ENCODE results near the gene SPAG9.

SPAG9 gene

DNA sequence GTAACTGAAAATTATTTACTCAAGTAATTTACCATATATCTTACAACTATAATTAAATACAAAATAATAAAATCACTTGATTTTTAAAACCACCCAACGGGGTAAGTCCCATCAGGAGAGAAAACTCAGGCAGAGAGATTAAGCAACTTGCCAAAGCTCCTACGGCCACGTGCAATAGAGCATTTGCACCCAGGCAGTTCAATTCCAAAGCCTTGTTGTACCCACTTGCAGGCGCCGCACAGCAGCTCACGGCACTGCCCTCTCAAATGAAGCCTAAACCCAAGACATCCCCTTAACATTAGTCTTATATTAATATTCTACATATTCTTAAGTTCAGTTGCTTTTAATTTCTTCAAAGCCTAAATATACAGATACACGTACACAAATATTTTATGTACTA is 75.7 kb downstream of the SPAG9 start:
- DNase-seq (ENCODE audit: low read depth in 3 of 3, low spot score in 1 of 3): no peak

DNA sequence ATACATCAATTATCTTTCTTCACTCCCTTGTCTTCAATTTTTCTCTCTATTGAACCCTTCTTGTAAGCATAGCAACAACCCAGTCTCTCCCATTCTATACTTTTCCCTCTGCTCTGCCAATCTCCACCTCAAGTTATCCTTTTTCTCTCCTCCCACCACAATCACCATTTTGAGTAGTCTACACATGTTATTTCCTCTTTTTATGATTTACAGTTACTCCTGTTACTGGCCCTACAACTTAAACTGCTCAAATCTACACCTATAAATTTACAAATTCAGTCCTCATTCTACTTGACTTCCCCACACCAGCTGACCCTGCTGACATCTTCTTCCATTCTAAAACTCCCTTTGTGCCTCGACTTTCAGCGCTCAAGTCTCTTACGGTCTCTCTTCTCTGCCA is 84.6 kb downstream of the SPAG9 start:
- DNase-seq (ENCODE audit: low read depth in 3 of 3, low spot score in 1 of 3): no peak

- no peak for DNase-seq (ENCODE audit: low read depth in 3 of 3, low spot score in 1 of 3)
These were observed 85.2 kb downstream of the SPAG9 start for GRCh38 chr17:51035431-51035830.

DNA sequence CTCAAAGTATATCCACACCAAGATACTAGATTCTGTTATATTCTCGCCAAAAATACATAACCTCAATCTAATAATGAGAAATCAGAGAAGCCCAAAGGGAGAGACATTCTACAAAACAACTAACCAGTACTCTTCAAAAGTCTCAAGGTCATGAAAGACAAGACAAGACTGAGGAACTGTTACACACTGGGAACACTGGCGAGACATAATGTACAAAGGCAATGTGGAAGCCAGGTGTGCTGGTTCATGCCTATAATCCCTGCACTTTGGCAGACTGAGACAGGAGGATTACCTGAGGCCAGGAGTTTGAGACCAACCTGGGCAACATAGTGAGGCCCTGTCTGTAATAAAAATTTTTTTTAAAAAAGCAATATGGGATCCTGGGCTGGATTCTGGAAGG is 85.9 kb downstream of the SPAG9 start:
- no peak for DNase-seq (ENCODE audit: low read depth in 3 of 3, low spot score in 1 of 3)

DNA sequence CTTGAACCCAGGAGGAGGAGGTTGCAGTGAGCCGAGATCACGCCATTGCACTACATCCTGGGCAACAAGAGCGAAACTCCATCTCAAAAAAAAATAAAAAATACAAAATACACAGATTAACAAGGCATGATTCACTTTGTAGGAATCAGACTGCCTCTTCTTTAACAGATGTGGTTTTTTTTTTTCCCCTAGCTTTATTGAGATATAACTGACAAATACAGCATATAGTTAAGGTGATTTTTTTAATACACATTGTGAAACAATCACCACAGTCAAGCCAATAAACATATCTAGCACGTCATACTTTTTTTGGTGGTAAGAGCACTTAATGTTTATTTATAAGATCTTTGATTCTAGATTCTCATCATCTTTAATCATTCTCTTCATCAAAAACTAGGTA is 87.8 kb downstream of the SPAG9 start:
- DNase-seq (ENCODE audit: low read depth in 3 of 3, low spot score in 1 of 3): no peak

DNA sequence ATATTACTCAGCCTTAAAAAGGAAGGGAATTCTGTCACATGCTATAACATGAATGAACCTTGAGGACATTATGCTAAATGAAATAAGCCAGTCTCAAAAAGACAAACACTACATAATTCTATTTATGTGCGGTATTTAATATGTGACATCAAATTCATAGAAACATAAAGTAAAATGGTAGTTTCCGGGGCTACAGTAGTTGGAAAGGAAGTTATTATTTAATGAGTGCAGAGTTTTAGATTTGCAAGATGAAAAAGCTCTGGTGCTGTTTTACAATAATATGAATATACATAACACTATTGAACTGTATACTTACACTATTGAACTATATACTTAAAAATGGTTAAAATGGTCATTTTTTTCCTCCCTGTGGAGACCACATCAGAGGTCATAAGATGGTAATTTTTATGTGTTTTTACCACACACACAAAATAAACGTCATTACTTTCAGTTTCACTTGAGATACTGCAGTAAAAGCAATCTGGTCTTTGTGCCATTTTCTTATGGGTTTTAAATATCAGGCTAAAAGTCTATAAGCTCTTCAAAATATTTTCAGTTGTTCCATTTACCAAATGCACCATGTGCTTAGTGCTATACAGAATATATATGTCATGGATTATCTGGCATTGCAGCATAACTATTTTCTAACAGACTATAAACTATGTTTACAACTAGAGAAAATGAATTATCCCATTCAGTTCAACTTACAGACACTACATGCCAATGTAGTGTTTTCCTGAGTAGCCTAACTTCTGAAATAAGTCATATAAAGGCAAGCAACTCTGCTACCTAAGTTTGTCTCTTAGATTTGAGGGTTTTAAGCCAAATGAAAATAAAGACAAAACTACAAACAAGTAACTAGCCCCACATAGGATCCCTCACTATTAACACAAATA is 90.9 kb downstream of the SPAG9 start:
- no peak for DNase-seq (ENCODE audit: low read depth in 3 of 3, low spot score in 1 of 3)

DNA sequence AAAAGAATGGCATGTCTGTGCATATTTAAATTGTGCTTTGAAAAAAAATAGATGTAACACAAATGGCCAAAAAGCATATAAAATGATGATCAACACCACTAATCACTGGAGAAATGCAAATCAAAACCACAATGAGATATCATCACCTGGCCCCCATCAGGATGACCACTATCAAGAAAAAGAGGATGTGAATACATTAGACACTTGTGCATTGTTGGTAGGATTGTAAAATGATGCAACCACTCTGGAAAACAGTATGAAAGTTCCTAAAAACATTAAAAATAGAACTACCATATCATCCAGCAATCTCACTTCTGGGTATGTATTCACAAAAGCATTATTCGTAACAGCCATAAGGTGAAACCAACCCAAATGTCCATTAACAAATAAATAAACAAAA is 91.5 kb downstream of the SPAG9 start:
- DNase-seq (ENCODE audit: low read depth in 3 of 3, low spot score in 1 of 3): no peak

GRCh38 chr17:51028176-51028863 is 92.3 kb downstream of the SPAG9 start:
- no peak for DNase-seq (ENCODE audit: low read depth in 3 of 3, low spot score in 1 of 3)

GRCh38 chr17:51018541-51018940 is 102.1 kb downstream of the SPAG9 start:
- no peak for DNase-seq (ENCODE audit: low read depth in 3 of 3, low spot score in 1 of 3)

- no peak for DNase-seq (ENCODE audit: low read depth in 3 of 3, low spot score in 1 of 3)
These were observed 103.4 kb downstream of the SPAG9 start for GRCh38 chr17:51017270-51017669.

DNA sequence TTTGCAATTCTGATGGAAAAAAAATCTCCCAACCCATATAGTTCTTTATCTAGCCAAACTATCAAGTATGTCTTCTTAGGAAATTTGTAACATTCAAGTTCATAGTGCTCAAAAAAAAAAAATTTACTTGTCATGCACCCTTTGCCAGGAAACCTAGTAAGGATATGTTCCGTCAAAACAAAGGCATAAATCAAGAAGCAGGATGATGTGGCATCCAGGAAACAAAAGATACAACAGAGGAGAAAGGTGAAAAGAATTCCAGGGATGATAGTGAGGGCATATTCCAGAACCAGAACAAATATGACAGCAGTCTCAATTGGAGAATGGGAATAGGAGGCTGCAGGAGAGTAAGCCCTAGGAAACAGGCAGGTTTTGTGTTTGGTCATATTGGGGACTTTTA is 104.6 kb downstream of the SPAG9 start:
- no peak for DNase-seq (ENCODE audit: low read depth in 3 of 3, low spot score in 1 of 3)

GRCh38 chr17:51015145-51015558 is 105.5 kb downstream of the SPAG9 start:
- DNase-seq (ENCODE audit: low read depth in 3 of 3, low spot score in 1 of 3): no peak

- no peak for DNase-seq (ENCODE audit: low read depth in 3 of 3, low spot score in 1 of 3)
These were observed 106.5 kb downstream of the SPAG9 start for GRCh38 chr17:51014129-51014528.

DNA sequence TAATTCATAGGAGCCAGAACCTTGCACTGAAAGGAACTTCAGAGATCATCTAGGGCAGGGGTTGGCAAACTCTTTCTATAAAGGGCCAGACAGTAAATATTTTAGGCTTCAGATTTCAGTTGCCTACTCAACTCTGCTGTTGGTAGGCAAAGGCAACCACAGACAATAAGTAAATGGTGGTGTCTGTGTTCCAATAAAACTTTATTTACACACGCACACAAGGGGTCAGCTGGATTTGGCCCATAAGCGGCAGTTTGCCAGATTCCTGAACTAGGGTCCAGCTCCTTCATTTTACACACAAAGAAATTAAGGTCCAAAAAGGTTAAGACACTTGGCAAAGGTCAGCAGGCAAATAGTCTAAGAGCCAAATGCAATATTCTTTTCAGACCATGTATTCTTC is 107.3 kb downstream of the SPAG9 start:
- no peak for DNase-seq (ENCODE audit: low read depth in 3 of 3, low spot score in 1 of 3)

DNA sequence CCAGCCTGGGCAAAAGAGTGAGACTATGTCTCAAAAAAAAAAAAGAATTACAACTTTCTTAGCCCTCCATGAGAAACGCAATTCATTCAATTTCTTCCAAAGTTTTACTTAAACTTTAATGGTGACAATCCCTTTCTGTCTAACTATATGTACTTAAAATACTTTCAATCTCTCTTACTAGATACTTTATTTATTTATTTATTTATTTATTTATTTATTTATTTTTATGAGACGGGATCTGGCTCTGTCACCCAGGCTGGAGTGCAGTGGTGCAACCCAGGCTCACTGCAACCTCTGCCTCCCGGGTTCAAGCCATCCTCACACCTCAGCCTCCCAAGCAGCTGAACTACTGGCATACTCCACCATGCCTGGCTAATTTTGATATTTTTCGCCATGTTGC is 108.1 kb downstream of the SPAG9 start:
- no peak for DNase-seq (ENCODE audit: low read depth in 3 of 3, low spot score in 1 of 3)

DNA sequence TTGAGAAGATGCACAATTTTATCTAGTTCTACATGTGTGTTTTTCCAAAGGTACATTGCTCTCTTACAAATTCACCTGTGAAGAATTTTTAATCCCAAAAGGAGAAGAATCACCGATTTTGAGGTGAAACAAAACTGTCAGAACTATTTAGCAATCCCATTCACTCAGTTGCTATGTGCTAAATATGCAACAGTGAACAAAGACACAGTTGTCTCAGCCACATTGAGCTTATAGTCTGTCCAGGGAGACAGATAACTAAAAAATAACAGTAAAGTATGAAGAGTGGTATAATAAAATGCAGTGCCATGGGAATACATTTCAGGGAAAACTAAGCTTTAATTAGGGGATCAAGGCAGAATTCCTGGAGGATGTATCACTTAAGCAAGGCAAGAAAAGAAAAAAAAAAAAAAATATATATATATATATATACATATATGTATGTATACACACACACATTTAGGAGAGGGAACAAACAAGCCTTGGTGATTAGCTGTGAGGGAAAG is 110.4 kb downstream of the SPAG9 start:
- no peak for DNase-seq (ENCODE audit: low read depth in 3 of 3, low spot score in 1 of 3)

DNA sequence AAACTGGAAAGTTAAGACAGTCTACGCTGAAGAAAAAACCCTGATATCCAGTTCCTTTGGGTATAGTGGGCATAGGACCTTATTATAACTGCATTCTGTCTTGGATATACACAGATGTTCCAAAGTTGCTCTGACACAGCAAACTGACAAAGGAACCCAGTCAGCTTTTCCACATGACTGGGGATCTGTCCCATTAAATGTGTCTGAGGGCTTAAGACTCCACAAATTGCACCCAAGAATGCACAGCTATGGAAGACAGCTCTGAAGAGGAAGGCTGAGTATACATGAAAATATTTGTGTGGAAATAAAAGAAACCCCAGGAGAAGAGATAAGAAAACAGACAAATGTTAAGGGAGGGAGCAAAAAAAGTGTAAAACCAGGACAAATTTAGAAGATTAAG is 114.1 kb downstream of the SPAG9 start:
- no peak for DNase-seq (ENCODE audit: low read depth in 3 of 3, low spot score in 1 of 3)

GRCh38 chr17:51005768-51006167 is 114.9 kb downstream of the SPAG9 start:
- DNase-seq (ENCODE audit: low read depth in 3 of 3, low spot score in 1 of 3): no peak

- no peak for DNase-seq (ENCODE audit: low read depth in 3 of 3, low spot score in 1 of 3)
These were observed 116.4 kb downstream of the SPAG9 start for GRCh38 chr17:51004249-51004648.

- DNase-seq (ENCODE audit: low read depth in 3 of 3, low spot score in 1 of 3): no peak
These were observed 119.6 kb downstream of the SPAG9 start for GRCh38 chr17:51000835-51001638.

GRCh38 chr17:50995668-50996067 is 125.0 kb downstream of the SPAG9 start:
- DNase-seq (ENCODE audit: low read depth in 3 of 3, low spot score in 1 of 3): no peak

GRCh38 chr17:50993544-50993943 is 127.1 kb downstream of the SPAG9 start:
- DNase-seq (ENCODE audit: low read depth in 3 of 3, low spot score in 1 of 3): no peak

All from stimulated activated CD4-positive, alpha-beta T cell treated with anti-CD3 and anti-CD28 coated beads, TNF-alpha, amount 100 ng/mL, for 1 hour (primary cell).